Measurements from ENCODE around the gene UCP2.

DNA sequence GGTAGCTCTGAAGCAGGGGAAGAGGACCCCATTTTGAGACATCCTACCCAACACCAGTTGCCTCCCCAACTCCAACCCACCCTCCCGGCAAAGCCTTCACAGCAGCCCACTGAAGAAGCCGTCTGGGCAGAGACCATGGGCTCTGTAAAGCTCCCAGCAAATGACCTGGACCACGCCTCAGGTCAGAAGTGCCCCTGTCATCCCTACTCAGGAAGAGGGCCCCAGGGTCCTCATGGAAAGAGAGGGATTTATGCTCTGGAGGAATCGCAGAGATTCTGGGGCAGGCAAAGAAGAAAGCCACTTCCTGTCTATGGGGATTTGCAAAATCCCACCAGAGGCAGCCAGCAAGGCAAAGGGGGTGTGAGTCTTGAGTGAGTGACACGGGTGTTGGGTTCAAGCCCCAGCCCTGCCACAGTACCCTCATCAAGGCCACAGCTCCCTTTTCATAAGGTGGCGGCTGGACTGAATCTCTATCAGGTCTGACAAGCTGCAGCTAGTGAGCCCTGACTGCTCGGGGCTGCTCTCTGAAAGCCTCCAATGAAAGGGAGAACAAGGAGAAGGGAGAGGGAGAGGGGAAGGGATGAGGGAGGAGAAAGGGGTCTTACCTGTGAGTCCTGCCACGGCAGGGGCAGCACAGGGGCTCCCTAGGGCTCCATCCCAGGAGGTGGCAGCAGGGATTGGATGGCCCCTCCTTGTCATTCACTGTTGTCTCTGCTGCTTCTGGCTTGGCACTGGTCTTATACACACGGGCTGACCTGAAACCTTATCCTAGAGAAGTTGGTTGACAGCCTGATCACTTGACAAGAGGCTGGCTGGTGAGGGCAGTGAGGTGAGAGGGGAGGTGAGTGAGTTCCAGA lies 26.0 kb upstream of the UCP2 start, which contains the start of gene UCP3:
- TF ChIP-seq ATF6 (CRISPR knock-in tag; IDR thresholded peaks at IDR 0.05) (no peak), MAX (CRISPR knock-in tag; IDR thresholded peaks at IDR 0.05) (no peak), NR1H2 (CRISPR knock-in tag; IDR thresholded peaks at IDR 0.05) (no peak), ATF2 (CRISPR knock-in tag; IDR thresholded peaks at IDR 0.05; ENCODE audit: borderline replicate concordance, low read depth) (no peak), E2F1 (CRISPR knock-in tag; IDR thresholded peaks at IDR 0.05) (no peak), HMGXB4 (CRISPR knock-in tag; IDR thresholded peaks at IDR 0.05) (no peak), CREB1 (CRISPR knock-in tag; IDR thresholded peaks at IDR 0.05) (no peak), ESRRA (CRISPR knock-in tag; IDR thresholded peaks at IDR 0.05; ENCODE audit: borderline replicate concordance) (no peak)
- TF ChIP-seq, protein P1, sequence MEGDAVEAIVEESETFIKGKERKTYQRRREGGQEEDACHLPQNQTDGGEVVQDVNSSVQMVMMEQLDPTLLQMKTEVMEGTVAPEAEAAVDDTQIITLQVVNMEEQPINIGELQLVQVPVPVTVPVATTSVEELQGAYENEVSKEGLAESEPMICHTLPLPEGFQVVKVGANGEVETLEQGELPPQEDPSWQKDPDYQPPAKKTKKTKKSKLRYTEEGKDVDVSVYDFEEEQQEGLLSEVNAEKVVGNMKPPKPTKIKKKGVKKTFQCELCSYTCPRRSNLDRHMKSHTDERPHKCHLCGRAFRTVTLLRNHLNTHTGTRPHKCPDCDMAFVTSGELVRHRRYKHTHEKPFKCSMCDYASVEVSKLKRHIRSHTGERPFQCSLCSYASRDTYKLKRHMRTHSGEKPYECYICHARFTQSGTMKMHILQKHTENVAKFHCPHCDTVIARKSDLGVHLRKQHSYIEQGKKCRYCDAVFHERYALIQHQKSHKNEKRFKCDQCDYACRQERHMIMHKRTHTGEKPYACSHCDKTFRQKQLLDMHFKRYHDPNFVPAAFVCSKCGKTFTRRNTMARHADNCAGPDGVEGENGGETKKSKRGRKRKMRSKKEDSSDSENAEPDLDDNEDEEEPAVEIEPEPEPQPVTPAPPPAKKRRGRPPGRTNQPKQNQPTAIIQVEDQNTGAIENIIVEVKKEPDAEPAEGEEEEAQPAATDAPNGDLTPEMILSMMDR (IDR thresholded peaks at IDR 0.05) = no peak

All from WTC11 (cell line).